NK-92 treated with Interleukin-12 subunit alpha and Interleukin-12 subunit beta, amount 100 ng/mL, for 24 hours (cell line): ENCODE results near the gene BMS1.
"Not testable (repeated sequence)": the region's sequence is repeated elsewhere in the genome, so short reads cannot be mapped to it uniquely, and the experiment has no call there.

ENCODE experiments used
- DNase-seq: peaks from one replicate; lab custom pipeline; 2025; lab: John Stamatoyannopoulos, UW

Gene BMS1

DNA sequence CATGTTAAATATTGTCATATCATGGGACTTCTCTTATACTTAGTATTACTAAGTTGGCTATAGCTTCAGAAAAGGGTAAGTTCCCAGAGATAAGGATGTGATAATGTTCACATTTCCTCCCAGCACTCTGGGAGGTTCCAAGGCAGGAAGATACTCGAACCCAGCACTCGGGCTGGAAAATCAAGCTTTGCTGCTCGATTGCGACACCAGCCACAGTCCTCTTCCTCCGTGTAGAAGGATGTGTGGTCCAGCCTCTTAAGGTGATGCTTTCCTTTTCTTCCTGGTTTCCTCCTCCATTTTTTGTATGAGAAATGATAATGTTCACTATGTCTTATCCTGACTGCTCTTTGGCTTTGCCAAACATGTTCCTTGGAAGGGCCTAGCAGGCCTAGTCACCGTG, 3.2 kb downstream of the BMS1 start:
- DNase-seq, result no peak

DNA sequence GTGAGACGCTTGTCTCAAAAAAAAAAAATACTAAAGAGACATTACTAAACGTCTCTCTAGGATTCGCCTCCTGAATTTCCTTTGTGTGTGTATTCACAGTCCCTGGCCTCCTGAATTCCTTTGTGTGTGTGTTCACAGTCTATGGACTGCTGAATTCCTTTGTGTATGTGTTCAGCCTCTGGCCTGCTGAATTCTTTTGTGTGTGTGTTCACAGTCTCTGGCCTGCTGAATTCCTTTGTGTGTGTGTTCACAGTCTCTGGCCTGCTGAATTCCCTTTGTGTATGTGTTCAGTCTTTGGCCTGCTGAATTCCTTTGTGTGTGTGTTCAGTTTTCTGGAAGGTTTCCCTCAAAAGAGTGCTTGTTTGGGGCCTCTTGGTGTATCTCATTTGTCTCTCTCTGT, 8.2 kb downstream of the BMS1 start:
- no peak for DNase-seq

DNA sequence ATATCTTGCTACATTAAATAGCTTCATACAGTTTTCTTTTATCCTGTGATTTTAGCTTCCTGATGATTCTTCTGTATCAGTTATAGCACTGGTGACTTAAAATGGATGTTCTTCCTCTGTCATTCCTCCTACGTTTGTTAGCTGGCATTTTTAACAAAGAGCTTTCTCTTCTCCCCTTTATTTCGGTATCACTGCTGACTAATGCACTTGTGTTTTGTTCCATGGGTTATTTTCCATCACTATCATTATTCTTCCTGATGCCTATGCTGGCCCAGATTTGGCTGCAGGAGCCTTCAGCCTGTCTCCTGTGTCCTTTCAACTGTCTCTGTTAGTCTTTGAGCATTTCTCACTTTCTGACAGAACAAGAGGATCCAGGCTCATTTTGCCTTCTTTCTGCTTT, 13.1 kb downstream of the BMS1 start:
- no peak for DNase-seq

DNA sequence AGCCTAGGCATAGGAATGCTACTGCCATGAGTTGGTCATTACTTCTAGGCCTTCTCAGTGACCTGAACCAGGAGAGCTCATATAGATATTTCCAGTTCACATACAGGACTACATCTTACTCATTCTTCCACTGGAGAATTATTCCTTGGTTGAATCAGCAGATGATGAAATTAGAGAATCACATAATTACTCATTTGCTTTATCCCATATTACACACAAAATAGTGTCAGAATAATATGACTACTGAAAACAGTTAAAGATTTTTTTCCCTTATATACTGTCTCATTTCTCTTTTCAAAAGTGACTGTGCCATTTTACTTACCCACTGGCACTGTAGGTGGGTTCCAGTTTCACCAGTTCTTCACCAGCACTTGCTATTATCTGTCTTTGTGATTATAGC, 18.5 kb downstream of the BMS1 start:
- no peak for DNase-seq

DNA sequence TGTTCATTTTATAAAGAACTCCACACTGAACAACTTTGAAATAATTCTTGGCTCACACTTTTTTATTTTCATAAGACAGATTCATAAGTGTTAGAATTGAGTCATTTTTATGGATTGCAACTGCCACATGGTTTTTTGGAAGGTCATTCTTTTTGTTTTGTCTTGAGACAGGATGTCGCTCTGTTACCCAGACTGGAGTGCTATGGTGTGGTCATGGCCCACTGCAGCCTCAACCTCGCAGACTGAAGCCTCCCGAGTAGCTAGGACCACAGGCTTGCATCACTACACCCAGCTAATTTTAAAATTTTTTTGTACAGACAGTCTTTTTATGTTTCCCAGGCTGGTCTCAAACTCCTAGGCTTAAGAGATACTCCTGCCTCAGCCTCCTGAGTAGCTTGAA, 20.3 kb downstream of the BMS1 start:
- DNase-seq, result no peak

DNA sequence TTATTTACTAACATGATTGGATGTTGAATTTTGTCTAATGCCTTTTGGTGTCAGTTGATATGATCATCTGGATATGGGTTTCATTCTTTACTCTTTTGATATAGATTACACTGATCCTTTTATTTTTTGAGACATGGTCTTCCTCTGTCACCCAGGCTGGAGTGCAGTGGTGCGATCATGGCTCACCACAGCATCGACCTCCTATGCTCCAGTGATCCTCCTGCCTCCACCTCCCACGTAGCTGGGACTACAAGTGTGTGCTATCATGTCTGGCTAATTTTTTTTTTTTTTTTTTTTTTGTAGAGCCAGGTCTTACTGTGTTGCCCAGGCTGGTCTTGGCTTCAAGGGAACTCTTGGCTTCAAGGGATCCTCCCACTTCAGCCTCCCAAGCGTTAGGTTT, 27.1 kb downstream of the BMS1 start:
- no peak for DNase-seq

DNA sequence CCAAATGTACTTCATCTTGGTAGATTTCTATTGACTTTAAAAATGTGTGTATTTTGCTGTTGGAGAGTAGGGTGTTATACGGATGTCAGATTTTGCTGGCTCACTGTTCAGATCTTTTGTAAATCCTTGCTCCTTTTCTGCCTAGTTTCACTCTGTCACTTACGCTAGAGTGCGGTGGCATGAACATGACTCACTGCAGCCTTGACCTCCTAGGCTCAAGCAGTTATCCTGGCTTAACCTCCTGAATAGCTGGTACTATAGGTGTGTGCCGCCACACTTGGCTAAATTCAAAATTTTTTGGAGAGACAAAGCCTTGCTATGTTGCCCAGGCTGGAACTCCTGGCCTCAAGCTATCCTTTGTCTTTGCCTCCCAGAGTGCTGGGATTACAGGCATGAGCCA, 29.4 kb downstream of the BMS1 start:
- DNase-seq, result no peak

DNA sequence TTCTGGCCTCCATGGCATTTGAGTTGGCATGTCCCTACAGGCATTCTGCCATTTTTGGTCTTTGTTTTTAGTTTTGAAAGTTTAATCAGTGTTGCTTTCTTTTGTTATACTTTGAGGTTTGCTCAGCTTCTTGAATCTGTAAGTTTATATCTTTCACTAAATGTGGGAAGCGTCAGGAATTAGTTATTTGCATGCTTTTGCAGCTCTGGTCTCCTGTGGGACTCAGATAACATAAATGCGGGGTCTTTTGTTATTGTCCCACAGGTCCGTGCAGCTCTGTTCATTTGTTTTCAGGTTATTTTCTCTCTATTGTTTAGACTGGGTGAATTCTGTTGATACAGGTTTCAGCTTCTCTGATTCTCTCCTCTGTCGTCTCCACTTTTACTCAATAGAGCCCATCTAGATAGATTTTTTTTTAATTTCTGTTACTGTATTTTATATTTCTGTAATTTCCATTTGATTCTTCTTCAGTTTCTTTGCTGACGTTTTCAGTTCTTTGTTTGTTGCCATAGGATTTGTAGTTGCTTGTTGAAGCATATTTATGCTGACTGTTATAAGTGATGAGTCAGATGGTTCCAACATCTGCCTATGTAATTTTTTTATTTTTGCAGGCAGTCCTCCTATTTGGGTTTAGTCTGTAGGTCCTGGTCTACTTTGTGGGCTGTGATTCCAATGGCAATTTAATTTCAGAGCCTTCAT, 31.5 kb downstream of the BMS1 start:
- not testable (repeated sequence) for DNase-seq

DNA sequence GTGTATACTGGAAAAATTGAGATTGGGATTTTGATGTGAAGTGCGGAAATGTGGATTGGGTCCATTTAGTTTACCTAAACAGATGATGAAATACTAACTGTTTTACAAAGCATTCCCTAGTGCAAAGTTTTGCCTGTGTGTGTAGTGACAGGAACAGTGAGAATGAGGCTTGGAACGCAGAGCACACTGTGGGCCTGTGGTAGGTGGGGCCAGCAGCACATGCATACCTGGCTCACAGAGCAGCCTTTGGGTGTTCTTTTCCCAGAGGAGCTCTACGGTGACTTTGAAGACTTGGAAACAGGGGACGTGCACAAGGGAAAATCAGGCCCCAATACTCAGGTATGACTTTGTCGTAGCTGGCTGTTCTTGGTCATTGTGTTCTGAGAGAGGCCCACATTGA, 33.7 kb downstream of the BMS1 start:
- DNase-seq, result not testable (repeated sequence)

DNA sequence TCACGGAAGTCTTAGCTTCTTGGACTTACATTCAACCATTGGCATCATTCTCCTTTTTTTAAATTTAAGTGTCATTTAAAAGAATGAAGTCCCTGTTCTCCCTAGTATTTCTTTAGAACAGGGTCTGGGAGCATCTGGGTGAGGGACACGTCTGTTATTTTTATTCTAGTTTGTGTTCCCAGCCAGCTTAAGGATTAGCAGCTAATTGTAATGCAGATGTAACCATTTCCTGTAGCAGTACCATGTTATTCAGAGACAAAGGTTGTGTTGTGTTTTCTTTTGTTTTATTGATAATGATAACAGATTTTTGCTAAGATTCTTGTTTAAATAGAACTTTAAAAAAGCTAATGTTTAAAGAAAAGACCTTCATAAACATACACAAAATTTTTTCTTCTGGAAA, 34.3 kb downstream of the BMS1 start:
- DNase-seq, result no peak

DNA sequence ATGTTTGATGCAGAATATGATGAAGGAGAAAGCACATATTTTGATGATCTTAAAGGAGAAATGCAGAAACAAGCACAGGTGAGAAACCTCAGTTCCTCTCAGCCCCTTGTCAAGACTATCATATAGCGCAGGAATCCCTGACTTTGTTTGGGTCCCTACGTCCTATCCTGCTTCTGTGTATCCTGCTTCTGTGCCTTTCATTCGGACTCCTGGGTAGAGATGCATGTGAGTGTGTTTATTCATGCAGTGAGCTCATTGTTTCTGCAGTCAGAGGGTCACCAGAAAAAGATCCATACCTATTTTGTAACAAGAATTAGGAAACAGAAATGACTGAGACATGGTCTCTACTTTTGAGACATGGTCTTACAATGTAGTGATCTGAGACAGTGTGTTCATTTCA, 34.8 kb downstream of the BMS1 start:
- DNase-seq, result not testable (repeated sequence)

DNA sequence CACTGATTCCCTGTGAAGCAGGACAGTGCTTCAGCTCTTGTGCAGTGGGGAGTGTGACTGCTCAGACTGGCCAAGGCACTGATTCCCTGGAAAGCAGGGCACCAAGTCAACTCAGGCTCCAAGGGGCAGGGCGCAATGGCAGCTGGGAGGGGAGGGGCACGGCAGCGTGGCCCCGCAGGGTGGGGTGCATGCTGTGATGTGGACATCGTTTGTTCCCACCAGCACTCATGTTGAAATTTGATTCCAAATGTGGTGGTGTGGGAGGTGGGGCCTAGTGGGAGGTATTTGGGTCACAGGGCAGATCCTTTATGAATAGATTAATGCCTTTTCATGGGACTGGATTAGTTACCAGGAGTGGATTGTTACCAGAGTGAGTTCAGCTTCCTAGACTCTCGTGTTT, 44.2 kb downstream of the BMS1 start:
- not testable (repeated sequence) for DNase-seq

DNA sequence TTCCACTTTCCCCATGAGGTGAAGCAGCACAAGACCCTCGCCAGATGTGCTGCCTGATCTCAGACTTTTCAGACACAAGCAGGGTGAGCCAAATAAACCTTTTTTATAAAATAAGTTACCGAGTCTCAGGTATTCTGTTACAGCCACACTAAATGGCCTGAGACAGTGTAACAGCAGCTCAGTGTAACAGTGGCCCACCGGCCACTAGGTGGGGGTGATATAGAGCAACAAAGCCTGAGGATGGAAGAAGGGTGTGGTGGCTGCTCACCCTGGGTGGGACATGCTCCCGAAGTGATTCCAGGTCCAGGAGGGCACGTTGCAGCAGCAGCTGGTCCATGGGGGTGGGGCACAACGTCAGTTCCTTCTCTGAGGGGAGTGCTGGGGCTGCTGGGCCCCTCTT, 44.6 kb downstream of the BMS1 start:
- DNase-seq, result no peak

DNA sequence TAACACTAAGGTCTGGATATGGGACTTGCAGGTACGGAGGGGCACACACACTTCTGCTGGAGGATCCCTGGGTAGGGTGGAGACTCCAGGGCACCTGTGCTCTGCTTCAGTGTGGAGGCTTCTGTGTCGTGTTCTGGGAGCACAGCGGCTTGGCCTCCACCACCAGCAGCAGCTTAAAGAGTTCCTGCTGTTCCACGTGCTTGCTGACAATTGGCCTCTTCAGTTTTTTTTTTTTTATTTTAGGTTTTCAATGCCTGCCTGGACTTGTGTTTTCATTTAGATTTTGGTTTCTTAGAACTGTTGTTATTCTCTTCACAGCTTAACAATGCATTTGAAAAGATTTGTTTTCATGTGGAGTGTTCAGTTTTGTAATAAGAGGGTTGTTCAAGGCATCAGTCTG, 45.8 kb downstream of the BMS1 start:
- not testable (repeated sequence) for DNase-seq

DNA sequence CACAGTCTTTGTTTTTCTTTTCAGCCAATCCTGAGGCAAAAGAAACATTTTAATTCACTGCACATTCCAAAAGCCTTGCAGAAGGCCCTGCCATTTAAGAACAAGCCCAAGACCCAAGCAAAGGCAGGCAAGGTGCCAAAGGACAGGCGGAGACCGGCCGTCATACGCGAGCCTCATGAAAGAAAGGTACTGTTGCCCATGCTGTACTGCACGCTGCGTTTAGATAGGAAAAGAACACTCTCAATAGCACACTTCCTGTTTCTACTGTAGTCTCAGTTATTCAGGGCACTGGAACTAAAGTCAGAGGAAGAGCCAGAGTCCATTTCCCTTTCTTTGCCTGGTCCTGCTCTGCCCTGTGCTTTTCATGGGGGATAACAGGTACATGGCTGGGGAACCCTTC, 47.6 kb downstream of the BMS1 start:
- DNase-seq, result no peak

DNA sequence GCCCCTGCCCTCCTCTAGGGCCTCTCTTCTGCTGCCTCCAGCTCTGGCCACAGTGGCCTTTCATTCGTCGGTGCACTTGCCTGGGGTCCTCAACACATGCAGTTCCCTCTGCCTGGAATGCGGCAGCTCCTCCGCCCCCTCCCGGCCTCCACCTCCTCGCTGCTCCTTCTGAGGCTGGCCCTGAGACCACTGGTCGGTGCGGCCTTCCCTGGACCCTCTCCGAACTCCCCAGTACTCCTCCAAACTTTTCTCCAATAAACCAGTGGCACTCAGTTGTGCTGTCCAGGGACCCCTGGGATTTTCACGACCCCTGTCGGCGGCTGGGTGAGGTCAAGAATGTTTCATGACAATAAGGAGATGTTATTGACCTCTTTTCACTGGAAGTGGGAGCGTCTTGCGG, 53.5 kb downstream of the BMS1 start:
- no peak for DNase-seq

DNA sequence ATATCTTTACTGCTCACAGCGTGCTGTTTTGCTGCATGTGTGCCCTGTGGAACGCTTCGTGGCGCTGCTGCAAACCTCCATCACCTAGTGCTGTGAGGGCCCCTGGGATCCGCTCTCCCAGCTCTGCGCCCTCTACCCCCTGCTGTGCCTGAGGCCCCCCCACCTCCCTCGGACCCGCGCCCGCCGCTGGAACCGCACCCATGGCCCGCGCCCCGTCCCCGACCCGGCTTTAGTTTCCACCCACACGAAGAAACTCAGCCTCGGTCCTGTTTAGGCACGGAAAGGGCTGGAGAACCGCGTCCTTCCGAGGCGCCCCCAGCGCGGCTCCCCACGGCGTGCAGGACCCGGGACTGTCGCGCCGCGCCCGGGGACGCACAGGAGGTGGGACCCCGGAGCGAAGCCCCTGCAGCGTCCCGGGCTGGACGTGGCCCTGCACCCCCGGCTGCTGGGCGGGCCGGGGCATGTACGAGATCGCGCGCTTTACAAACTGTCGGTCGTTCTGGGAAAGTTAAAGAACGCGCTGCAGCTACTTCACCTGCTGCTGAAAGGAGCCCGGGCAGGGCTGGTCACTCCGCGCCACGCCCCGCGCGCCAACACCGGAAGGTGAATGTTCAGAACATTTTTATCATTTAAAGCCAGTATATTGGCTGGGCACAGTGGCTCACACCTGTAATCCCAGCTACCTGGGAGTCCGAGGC, 54.3 kb downstream of the BMS1 start:
- DNase-seq, result no peak

DNA sequence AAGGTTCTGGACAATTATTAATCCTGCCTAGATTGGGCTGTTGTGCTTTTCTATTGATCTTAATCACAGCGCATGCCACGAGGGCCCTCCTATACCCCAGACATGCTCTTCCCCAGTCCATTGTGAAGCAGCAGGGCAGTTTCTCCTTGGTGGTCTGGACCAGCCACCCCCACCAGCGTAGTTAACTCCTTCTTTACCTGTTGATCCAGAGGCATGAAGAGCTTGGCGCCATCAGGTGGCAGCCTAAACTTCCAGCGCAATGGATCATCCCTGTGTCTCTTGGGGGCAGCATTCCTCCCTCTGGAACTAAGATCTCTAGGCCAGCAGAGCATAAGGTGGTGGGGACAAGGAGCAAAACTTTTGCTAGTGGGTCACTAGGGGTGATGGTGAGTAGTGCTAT, 62.2 kb downstream of the BMS1 start:
- DNase-seq, result not testable (repeated sequence)

DNA sequence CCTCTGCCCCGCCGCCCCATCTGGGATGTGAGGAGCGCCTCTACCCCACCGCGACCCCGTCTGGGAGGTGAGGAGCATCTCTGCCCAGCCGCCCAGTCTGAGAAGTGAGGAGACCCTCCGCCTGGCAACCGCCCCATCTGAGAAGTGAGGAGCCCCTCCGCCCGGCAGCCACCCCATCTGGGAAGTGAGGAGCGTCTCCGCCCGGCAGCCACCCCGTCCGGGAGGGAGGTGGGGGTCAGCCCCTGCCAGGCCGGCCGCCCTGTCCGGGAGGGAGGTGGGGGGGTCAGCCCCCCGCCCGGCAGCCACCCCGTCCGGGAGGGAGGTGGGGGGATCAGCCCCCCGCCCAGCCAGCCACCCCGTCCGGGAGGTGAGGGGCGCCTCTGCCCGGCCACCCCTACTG, 64.7 kb downstream of the BMS1 start:
- not testable (repeated sequence) for DNase-seq

DNA sequence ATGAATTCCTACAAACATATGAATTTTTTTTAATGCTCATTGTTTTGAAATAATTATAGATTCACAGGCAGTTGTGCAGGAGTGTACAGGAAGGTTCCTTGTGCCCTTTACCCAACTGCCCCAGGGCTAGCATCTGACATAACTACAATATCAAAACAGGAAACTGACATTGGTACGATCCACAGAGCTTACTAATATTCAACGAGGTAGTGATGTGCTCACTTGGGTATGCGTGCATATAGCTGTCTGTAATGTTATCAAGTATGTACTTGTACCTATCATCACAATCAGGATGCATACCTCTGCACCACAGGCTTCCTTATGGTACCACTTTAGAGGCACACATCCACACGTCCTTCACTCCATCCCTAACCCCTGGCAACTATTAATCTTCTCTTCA, 68.3 kb downstream of the BMS1 start:
- no peak for DNase-seq

DNA sequence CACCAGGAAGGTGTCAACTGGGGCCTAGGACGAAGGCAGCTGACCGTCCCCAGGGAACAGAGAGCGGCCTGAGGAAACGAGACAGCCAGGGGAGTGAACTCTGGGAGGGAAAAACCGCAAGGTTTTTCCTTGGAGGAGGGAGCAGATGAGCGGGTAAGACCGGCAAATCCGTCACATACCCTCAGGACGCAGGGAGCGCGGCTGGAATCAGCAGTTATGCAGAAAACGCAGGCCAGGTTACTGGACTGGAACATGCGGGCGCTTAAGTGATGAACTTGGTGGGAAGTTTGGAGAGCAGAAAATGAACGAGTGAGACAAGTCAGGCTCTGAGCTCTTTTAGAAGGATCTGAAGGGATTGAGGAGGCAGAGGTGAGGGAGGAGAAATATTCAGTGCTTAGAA, 76.7 kb downstream of the BMS1 start:
- DNase-seq, result no peak

DNA sequence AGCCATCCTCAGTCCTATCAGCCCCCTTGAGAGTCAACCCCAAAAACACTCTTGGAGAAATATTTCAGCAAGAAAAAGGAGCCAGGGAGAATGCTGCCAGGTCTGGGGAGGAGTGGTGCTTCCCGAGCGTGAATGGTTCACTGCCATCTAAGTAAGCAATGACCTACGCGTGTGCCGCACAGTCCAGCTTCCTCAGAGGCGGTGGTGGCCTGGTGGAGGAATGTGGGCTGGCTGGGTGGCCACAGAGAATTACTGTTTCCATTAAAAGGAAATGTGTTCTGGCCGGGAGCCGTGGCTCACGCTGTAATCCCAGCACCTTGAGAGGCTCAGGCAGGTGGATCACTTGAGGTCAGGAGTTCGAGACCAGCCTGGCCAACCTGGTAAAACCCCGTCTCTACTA, 77.4 kb downstream of the BMS1 start:
- DNase-seq, result not testable (repeated sequence)

DNA sequence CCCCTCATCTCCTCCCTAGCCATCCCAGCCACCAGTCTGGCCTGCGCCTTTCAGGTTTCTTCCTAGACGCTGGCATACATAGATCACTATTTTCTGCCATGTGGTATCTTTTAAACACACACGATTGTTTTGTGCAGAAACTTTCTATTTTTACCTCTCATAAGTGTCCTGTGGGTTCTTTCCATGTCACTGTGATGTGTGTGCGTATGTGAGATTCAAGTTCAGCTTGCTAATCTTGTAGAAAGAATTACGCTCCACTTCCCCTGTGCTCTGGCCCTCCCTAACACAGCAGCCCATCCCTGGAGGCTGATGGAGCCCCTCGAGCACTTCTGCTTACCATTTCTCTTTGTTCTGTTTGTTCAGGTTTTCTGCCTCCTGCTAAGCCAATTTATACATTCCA, 80.2 kb downstream of the BMS1 start:
- not testable (repeated sequence) for DNase-seq

DNA sequence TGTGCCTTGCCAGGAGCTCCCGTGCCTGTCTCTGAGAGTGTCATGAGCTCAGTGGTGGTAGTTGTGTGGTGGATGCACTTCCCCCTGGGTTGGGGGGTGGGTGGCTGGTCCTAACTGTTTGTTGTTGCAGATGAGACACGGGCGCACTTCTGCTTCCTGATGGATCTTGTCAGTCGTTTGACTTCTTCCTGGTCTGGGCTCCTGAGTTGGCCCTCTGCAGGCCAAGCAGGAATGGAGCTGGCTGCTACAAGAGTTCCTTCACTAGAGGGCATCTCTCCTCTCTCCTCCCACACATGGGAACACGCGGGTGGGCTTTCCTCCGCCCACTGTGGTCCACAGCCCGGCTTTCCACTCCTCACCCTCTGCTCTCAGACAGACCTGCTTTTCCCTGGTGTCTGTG, 82.0 kb downstream of the BMS1 start:
- no peak for DNase-seq
